ENCODE data around the gene KCNN1.
"Not testable (repeated sequence)": the region's sequence is repeated elsewhere in the genome, so short reads cannot be mapped to it uniquely, and the experiment has no call there.

KCNN1 gene

DNA sequence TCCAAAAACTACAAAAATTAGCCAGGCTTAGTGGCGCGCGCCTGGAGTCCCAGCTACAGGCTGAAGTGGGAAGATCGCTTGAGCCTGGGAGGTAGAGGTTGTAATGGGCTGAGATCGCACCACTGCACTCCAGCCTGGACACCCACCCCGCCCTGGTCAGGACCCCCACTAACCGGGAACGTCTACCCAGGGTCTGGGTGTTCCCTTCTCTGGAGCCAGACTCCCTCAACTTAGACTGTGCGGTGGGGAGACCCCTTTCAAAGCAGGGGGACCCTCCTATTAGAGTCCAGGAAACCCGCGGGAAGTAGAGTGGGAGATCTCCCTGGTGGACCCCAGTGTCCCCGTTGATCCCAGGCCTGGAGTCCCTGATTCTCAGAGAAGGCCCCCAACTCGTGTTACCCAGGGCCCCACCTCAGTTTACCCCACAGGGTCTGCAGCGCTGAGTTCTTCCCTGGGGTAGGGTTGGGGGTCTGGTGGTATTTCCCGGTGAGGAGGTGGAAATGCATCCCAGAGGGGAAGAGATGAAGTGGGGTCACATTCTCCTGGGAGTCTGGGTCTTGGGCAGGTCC lies 35.0 kb downstream of the KCNN1 start:
- DNase-seq: no peak

DNA sequence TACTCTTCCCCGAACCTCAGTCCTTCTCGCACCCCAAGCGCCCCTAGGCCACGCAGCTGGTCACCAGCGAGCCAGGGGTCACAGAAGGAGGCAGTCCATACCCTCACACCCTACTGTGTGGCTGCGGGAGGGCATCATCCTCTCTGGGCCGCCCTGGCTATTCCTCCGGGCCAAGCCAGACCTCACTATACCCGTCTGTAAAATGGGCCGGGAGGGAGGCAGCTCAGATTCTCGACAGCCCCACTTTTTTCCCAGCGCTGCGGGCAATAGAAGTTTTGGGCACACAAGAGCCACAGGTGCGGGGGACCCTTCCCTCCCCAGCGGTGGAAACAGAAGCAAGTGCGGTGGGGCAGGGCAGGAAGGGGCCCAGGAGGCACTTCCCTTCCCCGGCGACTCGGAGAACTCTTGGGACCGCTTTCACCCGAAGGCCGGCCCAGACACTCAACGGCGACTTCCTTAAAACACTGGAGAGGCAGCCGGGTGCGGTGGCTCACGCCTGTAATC lies 35.5 kb downstream of the KCNN1 start:
- no peak for DNase-seq

DNA sequence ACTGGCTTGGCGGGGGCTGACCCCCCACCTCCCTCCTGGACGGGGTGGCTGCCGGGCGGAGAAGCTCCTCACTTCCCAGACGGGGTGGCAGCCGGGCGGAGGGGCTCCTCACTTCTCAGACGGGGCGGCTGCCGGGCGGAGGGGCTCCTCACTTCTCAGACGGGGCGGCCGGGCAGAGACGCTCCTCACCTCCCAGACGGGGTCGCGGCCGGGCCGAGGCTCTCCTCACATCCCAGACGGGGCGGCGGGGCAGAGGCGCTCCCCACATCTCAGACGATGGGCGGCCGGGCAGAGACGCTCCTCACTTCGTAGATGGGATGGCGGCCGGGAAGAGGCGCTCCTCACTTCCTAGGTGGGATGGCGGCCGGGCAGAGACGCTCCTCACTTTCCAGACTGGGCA lies 38.8 kb downstream of the KCNN1 start:
- not testable (repeated sequence) for DNase-seq

DNA sequence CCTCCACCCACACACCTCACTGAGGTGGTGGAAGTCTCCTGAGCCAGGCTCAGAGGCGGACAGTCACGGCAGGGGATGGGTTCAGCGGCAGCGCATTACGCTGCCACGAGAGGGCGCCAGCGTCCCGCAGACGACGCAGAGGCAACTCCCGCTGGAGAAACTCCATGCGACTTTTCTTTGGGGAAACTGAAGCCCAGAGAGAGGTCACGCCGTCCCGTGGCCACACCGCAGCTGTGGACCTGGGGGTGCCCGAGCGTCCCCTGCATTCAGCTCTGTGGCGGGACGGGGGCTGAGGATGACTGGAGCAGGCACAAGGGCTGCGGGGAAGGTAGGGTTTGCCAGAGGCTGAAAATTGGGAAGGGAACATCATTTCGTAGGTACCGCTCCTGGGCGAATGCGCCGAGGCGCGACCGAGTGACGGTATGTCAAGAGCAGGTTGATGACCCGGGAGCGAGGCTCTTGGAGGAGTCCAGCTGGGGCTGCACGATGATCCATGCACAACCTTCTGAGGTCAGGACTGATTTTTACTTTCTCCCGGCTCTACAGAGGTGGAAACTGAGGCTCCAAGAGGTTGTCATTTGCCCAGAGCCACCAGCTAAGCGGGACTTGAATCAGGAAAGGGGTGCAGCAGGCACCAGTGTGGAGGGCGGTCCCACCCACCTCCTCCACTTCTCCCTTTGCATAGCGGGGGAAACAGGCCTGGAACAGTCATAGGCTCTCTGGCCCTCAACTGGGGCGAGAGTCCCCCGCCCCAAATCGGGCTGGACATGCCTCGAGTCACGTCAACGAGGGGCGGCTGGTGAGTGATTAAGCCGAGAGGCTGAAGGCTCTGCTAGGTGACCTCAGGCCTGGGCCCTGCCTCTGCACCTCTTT lies 40.4 kb downstream of the KCNN1 start:
- DNase-seq: peak; percentile 64 to 87 (median 75)

DNA sequence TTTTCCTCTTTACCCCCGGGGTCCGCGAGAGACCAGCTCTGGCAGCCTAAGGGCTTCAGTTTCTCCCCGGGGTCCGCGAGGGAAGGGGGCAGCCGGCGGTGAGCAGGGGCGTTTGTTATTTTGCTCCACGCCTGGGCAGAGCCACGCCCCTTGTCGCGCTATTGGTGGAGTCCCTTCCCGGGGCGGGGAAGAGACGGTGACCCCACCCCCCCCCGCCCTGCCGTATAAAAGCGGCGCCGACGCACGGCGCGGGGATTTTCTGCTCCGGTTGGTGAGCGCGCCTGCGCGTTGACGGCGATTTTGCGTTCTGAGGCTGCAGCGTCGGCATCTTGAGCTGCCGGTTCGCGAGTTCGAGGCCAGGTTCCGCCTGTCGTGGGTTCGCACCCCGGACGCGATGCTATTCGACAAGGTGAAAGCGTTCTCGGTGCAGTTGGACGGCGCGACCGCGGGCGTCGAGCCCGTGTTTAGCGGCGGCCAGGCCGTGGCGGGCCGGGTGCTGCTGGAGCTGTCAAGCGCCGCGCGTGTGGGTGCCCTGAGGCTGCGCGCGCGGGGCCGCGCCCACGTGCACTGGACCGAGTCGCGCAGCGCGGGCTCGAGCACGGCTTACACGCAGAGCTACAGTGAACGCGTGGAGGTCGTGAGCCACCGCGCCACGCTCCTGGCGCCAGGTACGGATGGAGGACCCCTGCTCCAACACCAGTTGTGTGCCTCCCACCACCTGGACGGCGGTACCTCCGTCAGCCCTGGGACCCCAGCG lies 41.2 kb downstream of the KCNN1 start, which contains the start of gene ARRDC2:
ARRDC2 (plus strand) TSS at position 254 of the 757 bp plus-strand sequence; CDS start at position 395, 141 bp downstream.
- DNase-seq: peak; percentile 89 to 96 (median 94)

DNA sequence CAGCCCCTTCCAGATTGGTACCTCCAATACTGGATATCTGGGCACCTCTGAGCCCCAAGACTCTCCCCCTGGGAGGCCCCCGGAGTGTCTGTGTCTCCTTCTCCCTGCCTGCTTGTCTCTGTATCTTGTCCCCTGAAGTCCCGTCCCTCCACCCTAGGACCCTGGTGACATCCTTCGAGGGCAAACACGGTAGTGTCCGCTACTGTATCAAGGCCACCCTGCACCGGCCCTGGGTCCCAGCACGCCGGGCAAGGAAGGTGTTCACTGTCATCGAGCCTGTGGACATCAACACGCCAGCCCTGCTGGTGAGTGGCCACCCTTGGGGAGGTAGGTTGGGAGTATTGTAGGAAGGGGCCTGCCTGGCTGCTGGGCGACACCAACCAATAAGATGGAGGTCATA lies 41.9 kb downstream of the KCNN1 start:
- no peak for DNase-seq

DNA sequence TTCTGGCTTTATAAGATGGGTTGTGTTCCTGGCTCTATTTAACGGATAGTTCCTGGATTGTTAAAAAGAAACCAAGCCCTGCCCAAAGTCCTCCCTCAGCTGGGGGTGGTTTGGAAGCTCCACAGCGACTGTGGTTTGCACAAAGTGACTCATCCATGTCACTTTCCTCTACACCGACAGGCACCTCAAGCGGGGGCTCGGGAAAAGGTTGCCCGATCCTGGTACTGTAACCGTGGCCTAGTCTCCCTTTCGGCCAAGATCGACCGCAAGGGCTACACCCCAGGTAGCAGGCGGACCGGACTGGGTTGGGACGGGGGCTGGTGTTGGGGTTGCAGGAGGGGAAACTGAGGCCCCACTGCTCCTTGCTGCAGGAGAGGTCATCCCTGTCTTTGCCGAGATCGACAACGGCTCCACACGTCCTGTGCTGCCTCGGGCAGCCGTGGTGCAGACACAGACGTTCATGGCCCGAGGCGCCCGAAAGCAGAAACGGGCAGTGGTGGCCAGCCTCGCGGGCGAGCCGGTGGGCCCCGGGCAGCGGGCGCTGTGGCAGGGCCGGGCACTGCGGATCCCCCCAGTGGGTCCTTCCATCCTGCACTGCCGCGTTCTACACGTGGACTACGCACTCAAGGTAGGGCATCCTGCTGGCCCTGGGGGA lies 42.6 kb downstream of the KCNN1 start:
- no peak for DNase-seq

DNA sequence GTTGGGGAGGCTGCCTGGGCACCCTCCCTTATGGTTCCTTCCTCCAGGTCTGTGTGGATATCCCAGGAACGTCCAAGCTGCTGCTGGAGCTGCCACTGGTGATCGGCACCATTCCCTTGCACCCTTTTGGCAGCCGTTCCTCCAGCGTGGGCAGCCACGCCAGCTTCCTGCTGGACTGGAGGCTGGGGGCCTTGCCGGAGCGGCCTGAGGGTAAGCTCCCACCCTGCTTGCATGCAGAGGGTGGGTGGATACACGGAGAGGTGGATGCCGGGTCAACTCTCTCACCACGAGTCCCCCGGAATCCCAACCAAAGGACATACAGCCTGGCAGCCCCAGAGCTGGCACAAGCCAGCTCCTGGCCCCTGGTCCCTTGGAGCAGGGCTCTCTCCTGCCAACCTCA lies 43.2 kb downstream of the KCNN1 start:
- DNase-seq: no peak

DNA sequence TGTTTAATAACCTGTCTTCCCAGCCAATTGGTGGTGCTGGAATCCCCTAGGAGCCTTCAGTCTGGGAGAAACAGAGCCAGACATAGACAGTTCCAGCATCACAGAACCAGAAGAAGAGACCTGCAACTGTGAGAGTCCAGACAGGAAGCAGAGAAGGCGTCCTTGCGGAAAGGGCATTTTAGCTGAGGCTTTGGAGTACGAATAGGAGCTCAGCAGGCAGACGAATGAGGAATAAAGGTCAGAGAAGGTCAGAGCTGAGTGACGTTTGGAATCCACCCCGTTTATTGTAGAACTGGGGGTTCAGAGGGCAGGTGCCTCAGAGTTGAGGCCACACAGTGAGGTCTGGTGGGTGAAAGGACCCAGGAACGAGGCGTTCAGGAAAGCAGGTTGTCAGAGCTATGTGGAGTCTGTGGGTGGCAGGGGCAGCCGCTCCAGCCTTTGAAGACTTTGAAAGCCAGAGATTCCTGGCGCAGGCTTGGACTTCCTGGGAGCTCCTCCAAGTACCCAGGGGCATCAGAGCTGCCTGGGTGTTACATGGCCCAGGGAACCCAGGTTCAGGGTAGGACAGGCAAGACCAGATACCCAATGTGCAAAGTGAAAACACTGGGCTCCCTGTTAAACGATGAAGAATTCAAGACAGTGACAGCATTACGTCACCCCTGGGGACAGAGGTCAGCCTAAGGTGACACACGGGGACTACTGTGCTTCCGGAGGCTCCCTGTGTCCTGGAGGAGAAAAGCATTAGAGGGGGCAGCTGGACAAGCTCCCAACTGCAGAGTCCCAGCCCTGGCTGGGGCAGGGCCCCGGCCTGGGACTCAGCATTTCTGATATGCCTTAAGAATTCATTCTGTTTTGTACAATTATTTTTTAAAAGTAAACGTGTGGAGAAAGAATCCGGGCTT lies 46.6 kb downstream of the KCNN1 start:
- peak in 2 of 6 experiments; percentile 53 to 57 for DNase-seq

DNA sequence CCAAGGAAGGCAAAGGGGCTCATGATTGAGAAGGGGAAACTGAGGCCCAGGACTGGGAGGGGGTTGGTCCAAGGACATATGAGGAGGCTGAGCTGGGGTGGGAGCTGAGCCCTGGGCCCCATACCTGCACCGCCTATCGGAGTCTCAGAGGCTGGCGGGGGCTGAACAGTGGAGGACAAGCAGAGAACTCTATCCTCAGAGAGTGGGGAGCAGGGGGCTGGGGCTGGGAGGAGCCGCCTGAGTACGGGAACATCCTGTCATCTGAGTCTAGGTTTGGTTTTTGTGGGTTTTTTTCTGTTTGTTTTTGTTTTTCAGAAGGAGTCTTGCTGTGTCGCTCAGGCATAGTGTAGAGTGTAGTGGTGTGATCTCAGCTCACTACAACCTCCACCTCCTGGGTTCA lies 47.3 kb downstream of the KCNN1 start:
- peak; percentile 67 to 83 (median 74) for DNase-seq

DNA sequence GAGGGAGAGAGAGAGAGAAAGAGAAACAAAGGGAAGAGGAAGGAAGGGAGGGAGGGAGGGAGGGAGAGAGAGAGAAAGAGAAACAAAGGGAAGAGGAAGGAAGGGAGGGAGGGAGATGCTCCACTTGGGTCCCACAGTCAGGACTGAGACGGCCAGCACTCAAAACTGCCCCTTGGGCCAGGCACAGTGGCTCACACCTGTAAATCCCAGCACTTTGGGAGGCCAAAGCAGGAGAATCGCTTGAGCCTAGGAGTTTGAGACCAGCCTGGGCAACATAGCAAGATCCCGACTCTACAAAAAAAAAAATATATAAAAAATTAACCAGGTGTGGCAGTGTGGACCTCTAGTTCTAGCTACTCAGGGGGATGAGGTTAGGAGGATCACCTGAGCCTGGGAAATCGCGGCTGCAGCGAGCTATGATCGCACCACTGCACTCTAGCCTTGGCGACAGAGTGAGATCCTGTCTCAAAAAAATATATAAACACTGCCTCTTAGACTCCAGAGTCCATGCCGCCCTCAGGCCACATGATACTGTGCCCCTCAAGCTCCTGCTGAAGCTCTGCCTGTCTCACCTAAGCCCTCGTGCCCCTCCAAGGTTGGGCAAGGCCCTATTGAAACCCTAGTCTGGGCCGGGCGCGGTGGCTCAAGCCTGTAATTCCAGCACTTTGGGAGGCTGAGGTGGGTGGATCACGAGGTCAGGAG lies 49.5 kb downstream of the KCNN1 start:
- DNase-seq: peak in 2 of 6 experiments; percentile 17 to 20

DNA sequence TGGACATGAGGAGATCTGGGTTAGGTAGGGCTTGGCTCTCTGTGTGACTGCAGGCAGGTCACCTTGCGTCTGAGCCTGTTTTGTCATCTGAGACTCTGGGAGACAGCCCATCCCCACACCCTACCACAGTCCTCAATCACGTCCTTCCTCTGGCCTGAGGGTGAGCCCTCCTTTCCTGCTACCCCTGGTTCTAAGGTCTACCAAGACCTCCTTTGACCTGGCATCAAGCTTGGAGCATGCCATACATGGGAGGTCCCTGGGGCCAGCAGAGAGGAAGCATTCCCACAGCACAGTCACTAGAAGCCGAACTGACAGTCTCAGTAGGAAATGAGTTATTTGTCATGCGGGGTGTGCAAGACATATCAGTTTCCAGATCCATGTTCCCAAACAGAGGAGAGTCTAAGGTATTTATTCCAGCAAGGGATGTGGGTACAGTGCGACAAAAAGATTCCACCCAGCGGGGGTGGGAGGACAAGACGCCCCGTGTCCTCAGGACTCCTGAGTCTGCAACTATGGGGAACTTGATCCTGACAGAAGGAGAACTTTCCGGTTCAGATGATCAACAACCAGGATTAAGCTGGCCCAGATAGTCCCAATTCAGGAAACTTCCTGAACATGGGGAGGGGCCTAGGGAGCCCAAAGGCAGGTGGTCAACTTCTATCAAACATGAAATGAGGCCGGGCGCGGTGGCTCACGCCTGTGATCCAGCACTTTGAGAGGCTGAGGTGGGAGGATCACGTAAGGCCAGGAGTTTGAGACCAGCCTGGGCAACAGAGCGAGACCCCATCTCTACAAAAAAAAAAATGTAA lies 50.6 kb downstream of the KCNN1 start:
- no peak for DNase-seq

DNA sequence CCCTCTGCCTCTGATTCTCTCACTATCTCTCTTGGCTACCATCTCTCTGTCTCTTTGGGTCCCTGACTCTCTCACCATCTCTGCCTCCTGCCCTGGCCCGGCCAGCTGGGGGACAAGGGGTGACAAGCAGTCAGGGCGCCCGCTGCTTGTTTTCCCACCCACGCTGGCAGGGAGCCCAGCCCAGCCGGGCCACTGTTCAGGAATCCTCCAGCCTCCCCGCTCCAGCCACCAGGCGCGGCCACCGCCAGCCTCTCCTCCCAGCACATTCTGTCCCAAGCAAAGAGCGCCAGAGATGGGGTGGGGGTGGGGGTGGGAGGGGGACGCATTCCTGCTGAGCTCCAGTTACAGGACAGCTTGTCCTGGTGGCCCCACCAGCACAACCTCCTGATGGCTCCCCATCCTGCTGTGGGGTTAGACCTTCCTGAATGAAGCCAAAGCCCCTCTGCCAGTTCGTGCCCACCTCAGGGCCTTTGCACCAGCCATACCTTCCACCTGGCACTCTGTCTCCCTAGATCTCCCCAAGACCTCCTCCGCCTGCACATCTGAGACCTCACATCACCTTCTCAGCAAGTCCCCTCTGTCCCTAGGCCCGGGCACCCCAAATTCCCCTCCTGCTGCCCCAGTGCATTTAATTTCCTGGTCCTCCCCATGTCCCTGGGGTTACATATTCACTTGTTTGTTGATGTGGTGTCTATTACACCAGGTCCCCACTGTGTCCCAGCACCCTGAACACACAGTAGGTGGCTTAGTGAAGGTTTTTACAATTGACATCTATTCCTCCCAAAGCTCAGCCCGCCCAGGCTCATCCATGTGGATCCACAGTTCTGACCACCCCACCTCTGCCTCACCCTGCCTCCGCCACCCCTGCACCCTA lies 53.5 kb downstream of the KCNN1 start:
- no peak for DNase-seq

DNA sequence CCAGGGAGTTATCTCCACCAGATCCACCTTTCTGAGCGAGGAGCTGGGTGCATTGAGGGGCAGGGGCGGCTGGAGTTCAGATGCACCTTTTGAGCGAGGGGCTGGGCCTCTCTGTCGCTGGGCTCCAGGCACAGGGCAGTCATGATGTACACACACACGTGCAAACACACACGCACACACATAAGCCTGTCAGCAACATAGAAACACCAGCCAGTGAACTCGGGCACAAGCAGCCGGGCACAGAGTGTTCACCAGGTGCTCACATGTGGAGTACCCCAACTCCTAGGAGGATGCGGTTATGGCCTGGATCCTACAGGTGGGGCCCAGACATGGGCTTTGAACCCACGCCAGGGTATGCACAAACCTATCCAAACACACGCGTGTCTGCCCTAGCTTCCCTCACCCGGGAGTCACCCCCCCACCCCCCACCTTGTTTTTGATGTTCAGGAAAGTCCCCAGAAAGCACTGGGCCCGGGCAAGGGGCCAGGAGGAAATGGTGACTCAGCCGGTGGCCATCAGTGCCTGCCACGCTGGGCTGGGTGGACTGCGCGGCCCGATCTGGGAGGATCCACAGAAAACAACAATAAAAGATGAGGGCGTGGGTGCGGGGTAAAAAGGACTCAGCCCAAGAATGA lies 54.3 kb downstream of the KCNN1 start:
- peak; percentile 34 to 81 (median 62) for DNase-seq

DNA sequence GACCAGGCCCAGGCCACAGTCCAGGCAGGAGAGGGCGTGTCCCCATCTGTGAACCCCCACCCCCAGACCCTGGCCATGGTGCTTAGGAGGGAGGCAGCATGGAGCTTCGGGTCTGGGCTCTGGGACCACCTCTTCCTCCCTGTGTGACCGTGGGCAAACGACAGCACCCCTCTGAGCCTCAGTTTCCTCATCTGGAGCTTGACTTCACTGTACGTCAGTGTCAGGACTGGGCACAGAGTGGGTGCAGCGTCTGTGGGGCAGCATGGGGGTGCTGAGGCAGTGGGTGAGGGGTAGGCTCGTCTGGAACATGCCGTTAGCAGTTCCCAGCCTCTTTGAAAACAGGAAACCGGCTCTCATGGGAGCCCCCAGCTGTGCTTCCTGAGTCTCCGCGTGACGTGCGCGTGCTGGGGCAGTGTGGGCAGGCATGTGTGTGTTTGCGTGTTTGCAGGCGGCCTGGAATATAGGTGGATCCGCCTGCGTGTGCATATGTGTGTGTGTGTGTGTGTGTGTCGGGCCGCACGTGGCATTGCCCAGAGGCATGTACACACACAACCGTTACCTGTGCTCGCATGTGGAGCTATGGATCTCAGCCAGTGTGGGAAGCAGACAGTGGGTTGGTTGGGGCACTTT lies 56.8 kb downstream of the KCNN1 start:
- peak; percentile 77 to 94 (median 90) for DNase-seq

DNA sequence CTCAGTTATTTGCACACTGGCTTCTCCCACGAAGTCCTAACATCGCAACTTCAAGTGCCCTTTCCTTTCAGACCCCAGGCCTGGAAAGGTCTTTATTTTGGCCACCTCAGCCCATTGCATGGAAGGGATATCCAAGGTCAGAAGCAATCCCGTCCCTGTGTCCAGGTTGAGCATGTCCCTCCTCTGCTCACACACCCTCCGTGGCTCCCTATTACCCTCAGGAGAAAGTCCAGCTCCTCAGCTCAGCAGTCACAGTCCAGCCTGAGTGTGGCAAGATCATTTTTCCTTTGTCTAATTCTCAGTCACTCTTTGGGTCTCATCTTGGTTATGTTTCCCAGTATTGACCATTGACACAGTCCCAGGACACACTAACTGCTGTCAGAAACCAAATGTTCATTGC lies 60.2 kb downstream of the KCNN1 start:
- DNase-seq: no peak

DNA sequence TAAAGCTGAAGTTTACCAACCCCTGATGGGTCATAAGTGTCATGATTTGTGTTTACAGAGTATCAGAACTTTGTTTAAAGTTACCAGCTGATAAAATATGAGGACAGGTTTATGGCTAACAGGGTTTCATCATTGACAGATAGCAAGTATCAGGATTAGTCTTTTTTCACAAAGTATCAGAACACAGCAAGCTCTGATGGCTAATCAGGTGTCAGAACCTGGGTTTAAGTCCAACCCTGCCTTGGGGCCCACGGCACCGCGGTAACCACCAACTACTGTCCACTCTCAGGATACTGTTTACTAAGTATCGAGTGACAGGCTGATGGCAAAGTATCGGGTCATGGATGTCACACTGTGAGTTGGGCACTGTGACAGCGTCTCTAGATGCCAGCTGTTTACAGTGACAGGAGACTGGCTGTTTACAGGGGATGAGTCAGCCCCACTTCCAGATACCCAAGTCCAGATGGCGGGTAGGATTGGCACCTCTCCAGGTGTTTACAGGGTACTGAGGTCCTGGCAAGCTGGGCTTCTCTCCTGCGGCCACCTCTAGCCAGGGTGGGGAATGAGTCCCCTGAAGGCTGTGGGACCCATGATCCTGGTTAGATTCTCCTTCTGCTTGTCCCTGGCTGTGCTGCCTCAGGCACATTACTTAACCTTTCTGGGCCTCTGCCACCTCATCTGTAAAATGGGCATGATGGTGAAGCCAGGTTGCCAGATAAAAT lies 62.9 kb downstream of the KCNN1 start:
- no peak for DNase-seq

Measured in stimulated activated naive CD4-positive, alpha-beta T cell (primary cell).